HEK293 (cell line): ENCODE results near the gene GPALPP1.

Source experiments
- BCL11B ChIP-seq: fragments of 450-650 bp; formaldehyde crosslinking; IDR thresholded peaks from 2 replicates; pipeline ENCODE4 v1.5.1; 2016; ENCODE audit warnings: low read depth, missing biosample characterization, missing genetic modification characterization
- EGR2 ChIP-seq: fragments of 450-650 bp; formaldehyde crosslinking; IDR thresholded peaks from 2 replicates; pipeline ENCODE4 v1.5.1; 2016; ENCODE audit warnings: low read depth, missing biosample characterization, missing genetic modification characterization
- ELK4 ChIP-seq: IDR thresholded peaks from 2 replicates; pipeline ENCODE4 v1.6.1; 2011; ENCODE audit warnings: mild to moderate bottlenecking, low read depth, low read length, borderline replicate concordance
- FEZF1 ChIP-seq: fragments of 450-650 bp; formaldehyde crosslinking; IDR thresholded peaks from 2 replicates; pipeline ENCODE4 v1.5.1; 2016; ENCODE audit warnings: missing biosample characterization, missing genetic modification characterization
- INSM2 ChIP-seq: fragments of 450-650 bp; formaldehyde crosslinking; IDR thresholded peaks from 2 replicates; pipeline ENCODE4 v1.5.1; 2016; ENCODE audit warnings: missing biosample characterization, missing genetic modification characterization
- MZF1 ChIP-seq: fragments of 450-650 bp; formaldehyde crosslinking; IDR thresholded peaks from 2 replicates; pipeline ENCODE4 v1.5.1; 2017; ENCODE audit warnings: missing biosample characterization, missing genetic modification characterization, borderline replicate concordance
- PRDM6 ChIP-seq: fragments of 450-650 bp; formaldehyde crosslinking; IDR thresholded peaks from 2 replicates; pipeline ENCODE4 v1.5.1; 2017; ENCODE audit warnings: missing biosample characterization, missing genetic modification characterization
- RBAK ChIP-seq: fragments of 450-650 bp; formaldehyde crosslinking; IDR thresholded peaks from 2 replicates; pipeline ENCODE4 v1.5.1; 2016; ENCODE audit warnings: missing biosample characterization, missing genetic modification characterization
- SETDB1 ChIP-seq: IDR thresholded peaks from one replicate; pipeline ENCODE4 v1.6.1; 2017; ENCODE audit warnings: mild to moderate bottlenecking, low read length, moderate library complexity, mixed read lengths; ENCODE audit not compliant: insufficient read length
- TSHZ1 ChIP-seq: fragments of 450-650 bp; formaldehyde crosslinking; IDR thresholded peaks from 2 replicates; pipeline ENCODE4 v1.5.1; 2016; ENCODE audit warnings: missing biosample characterization, missing genetic modification characterization, borderline replicate concordance
- ZBTB20 ChIP-seq: fragments of 450-650 bp; formaldehyde crosslinking; IDR thresholded peaks from 2 replicates; pipeline ENCODE4 v1.5.1; 2016; ENCODE audit warnings: missing biosample characterization, missing genetic modification characterization
- ZBTB6 ChIP-seq: fragments of 450-650 bp; formaldehyde crosslinking; IDR thresholded peaks from 2 replicates; pipeline ENCODE4 v1.5.1; 2017; ENCODE audit warnings: missing biosample characterization, missing genetic modification characterization
- ZFP3 ChIP-seq: fragments of 450-650 bp; formaldehyde crosslinking; IDR thresholded peaks from 2 replicates; pipeline ENCODE4 v1.5.1; 2016; ENCODE audit warnings: low read depth, missing biosample characterization, missing genetic modification characterization
- ZFP37 ChIP-seq: fragments of 450-650 bp; formaldehyde crosslinking; IDR thresholded peaks from 2 replicates; pipeline ENCODE4 v1.5.1; 2016; ENCODE audit warnings: missing biosample characterization, missing genetic modification characterization
- ZNF10 ChIP-seq: fragments of 450-650 bp; formaldehyde crosslinking; IDR thresholded peaks from 2 replicates; pipeline ENCODE4 v1.5.1; 2017; ENCODE audit warnings: missing biosample characterization, missing genetic modification characterization
- ZNF114 ChIP-seq: fragments of 450-650 bp; formaldehyde crosslinking; IDR thresholded peaks from 2 replicates; pipeline ENCODE4 v1.5.0; 2017; ENCODE audit warnings: missing biosample characterization, missing genetic modification characterization
- ZNF121 ChIP-seq: fragments of 450-650 bp; formaldehyde crosslinking; IDR thresholded peaks from 2 replicates; pipeline ENCODE4 v1.5.1; 2016; ENCODE audit warnings: missing biosample characterization, missing genetic modification characterization
- ZNF266 ChIP-seq: fragments of 450-650 bp; formaldehyde crosslinking; IDR thresholded peaks from 2 replicates; pipeline ENCODE4 v1.5.1; 2016; ENCODE audit warnings: missing biosample characterization, missing genetic modification characterization, low read depth
- ZNF37A ChIP-seq: fragments of 450-650 bp; IDR thresholded peaks from 2 replicates; pipeline ENCODE4 v1.5.1; 2018; ENCODE audit warnings: missing biosample characterization, missing genetic modification characterization
- ZNF433 ChIP-seq: fragments of 450-650 bp; formaldehyde crosslinking; IDR thresholded peaks from 2 replicates; pipeline ENCODE4 v1.5.1; 2016; ENCODE audit warnings: missing biosample characterization, missing genetic modification characterization, low read depth
- ZNF48 ChIP-seq: fragments of 450-650 bp; formaldehyde crosslinking; IDR thresholded peaks from 2 replicates; pipeline ENCODE4 v1.5.1; 2016; ENCODE audit warnings: missing biosample characterization, missing genetic modification characterization
- ZNF488 ChIP-seq: fragments of 450-650 bp; formaldehyde crosslinking; IDR thresholded peaks from 2 replicates; pipeline ENCODE4 v1.5.1; 2016; ENCODE audit warnings: missing biosample characterization, missing genetic modification characterization
- ZNF610 ChIP-seq: fragments of 450-650 bp; formaldehyde crosslinking; IDR thresholded peaks from 2 replicates; pipeline ENCODE4 v1.5.1; 2016; ENCODE audit warnings: missing biosample characterization, missing genetic modification characterization, borderline replicate concordance
- ZNF654 ChIP-seq: fragments of 450-650 bp; formaldehyde crosslinking; IDR thresholded peaks from 2 replicates; pipeline ENCODE4 v1.5.1; 2016; ENCODE audit warnings: low read depth, missing biosample characterization, missing genetic modification characterization
- ZNF704 ChIP-seq: fragments of 450-650 bp; formaldehyde crosslinking; IDR thresholded peaks from 2 replicates; pipeline ENCODE4 v1.5.1; 2016; ENCODE audit warnings: missing biosample characterization, missing genetic modification characterization
- ZNF707 ChIP-seq: fragments of 450-650 bp; formaldehyde crosslinking; IDR thresholded peaks from 2 replicates; pipeline ENCODE4 v1.5.1; 2016; ENCODE audit warnings: missing biosample characterization, missing genetic modification characterization
- ZNF777 ChIP-seq: fragments of 450-650 bp; formaldehyde crosslinking; IDR thresholded peaks from 2 replicates; pipeline ENCODE4 v1.5.1; 2017; ENCODE audit warnings: missing biosample characterization, missing genetic modification characterization, borderline replicate concordance
- ZSCAN16 ChIP-seq: fragments of 450-650 bp; formaldehyde crosslinking; IDR thresholded peaks from 2 replicates; pipeline ENCODE4 v1.5.1; 2016; ENCODE audit warnings: missing biosample characterization, missing genetic modification characterization
- ZSCAN23 ChIP-seq: fragments of 450-650 bp; formaldehyde crosslinking; IDR thresholded peaks from 2 replicates; pipeline ENCODE4 v1.5.1; 2016; ENCODE audit warnings: missing biosample characterization, missing genetic modification characterization
- ZXDB ChIP-seq: fragments of 450-650 bp; formaldehyde crosslinking; IDR thresholded peaks from 2 replicates; pipeline ENCODE4 v1.5.1; 2016; ENCODE audit warnings: missing biosample characterization, missing genetic modification characterization

Gene GPALPP1

GRCh38 chr13:45055198-45055901 is 66.0 kb downstream of the GPALPP1 start (continued):
- no peak for TF ChIP-seq ZXDB
- TF ChIP-seq ZSCAN16 (tag by site-specific recombination), result no peak
- no peak for TF ChIP-seq ZNF266
- TF ChIP-seq MZF1, result no peak
- TF ChIP-seq ZNF114 (tag by site-specific recombination), result no peak
- TF ChIP-seq SETDB1, result no peak
- TF ChIP-seq ZNF654 (tag by site-specific recombination), result no peak
- no peak for TF ChIP-seq ELK4
- TF ChIP-seq ZFP3, result no peak
- no peak for TF ChIP-seq BCL11B (tag by site-specific recombination)
- TF ChIP-seq ZNF433 (tag by site-specific recombination), result no peak
- no peak for TF ChIP-seq ZFP37 (tag by site-specific recombination)
- no peak for TF ChIP-seq ZNF707 (tag by site-specific recombination)
- TF ChIP-seq RBAK (tag by site-specific recombination), result no peak
- 0 out of 2 replicates have a peak, but pooled peaks have one; percentile 37 for TF ChIP-seq TSHZ1 (tag by site-specific recombination)
- peak; percentile 83 for TF ChIP-seq INSM2
- no peak for TF ChIP-seq ZNF704
- no peak for TF ChIP-seq ZNF48 (tag by site-specific recombination)
- no peak for TF ChIP-seq ZNF10 (tag by site-specific recombination)
- TF ChIP-seq ZNF121 (tag by site-specific recombination), result no peak
- peak; percentile 95 for TF ChIP-seq PRDM6 (tag by site-specific recombination)
- TF ChIP-seq EGR2 (tag by site-specific recombination), result peak; percentile 46; the same call in 1 of the 2 replicates
- TF ChIP-seq ZNF37A (tag by site-specific recombination), result no peak
- TF ChIP-seq ZBTB6 (tag by site-specific recombination), result no peak
- no peak for TF ChIP-seq ZNF610 (tag by site-specific recombination)
- no peak for TF ChIP-seq ZNF777 (tag by site-specific recombination)
- no peak for TF ChIP-seq ZSCAN23
- no peak for TF ChIP-seq ZNF488 (tag by site-specific recombination)
- TF ChIP-seq ZBTB20 (tag by site-specific recombination), result no peak
- TF ChIP-seq FEZF1 (tag by site-specific recombination), result no peak
